H9 (cell line): Measurements from ENCODE around the gene CTDNEP1. TPM values are rescaled to one million over a fixed set of nuclear protein-coding genes. Genes with fewer than 3 reads are reported as not detected.
A peak's percentile ranks its signal among the peaks of the same experiment; 100 is the strongest.

ENCODE experiments used
- DNase-seq: peaks from one replicate; pipeline ENCODE4 v3.0.0-alpha.2; 2017
- H2AFZ ChIP-seq: one replicate; pipeline ENCODE4 v1.6.1; 2013; ENCODE audit warnings: mild to moderate bottlenecking, low read length, control low read depth, moderate library complexity
- H2AK5ac ChIP-seq: 2 replicates; pipeline ENCODE4 v1.6.1; 2013; ENCODE audit warnings: low read length, control low read depth, mixed read lengths; ENCODE audit not compliant: insufficient read length
- H2BK120ac ChIP-seq: one replicate; pipeline ENCODE4 v1.6.1; 2013; ENCODE audit warnings: low read depth, mild to moderate bottlenecking, low read length, control low read depth, inconsistent platforms; ENCODE audit not compliant: poor library complexity, severe bottlenecking
- H2BK12ac ChIP-seq: 2 replicates; pipeline ENCODE4 v1.6.1; 2013; ENCODE audit warnings: low read length, control low read depth, mixed read lengths, low read depth; ENCODE audit not compliant: insufficient read length
- H2BK15ac ChIP-seq: 2 replicates; pipeline ENCODE4 v1.6.1; 2013; ENCODE audit warnings: low read depth, low read length, control low read depth
- H2BK20ac ChIP-seq: one replicate; pipeline ENCODE4 v1.6.1; 2013; ENCODE audit warnings: low read depth, mild to moderate bottlenecking, low read length, control low read depth, inconsistent platforms; ENCODE audit not compliant: poor library complexity, severe bottlenecking
- H2BK5ac ChIP-seq: 2 replicates; pipeline ENCODE4 v1.6.1; 2013; ENCODE audit warnings: low read length, control low read depth, mixed read lengths; ENCODE audit not compliant: insufficient read length
- H3K14ac ChIP-seq: 2 replicates; pipeline ENCODE4 v1.6.1; 2013; ENCODE audit warnings: low read length, control low read depth; ENCODE audit not compliant: insufficient read depth
- H3K18ac ChIP-seq: 2 replicates; pipeline ENCODE4 v1.6.1; 2013; ENCODE audit warnings: low read depth, mild to moderate bottlenecking, mixed read lengths, low read length, control low read depth; ENCODE audit not compliant: insufficient read length
- H3K23ac ChIP-seq: 2 replicates; pipeline ENCODE4 v1.6.1; 2013; ENCODE audit warnings: low read length, control low read depth, mixed read lengths, low read depth; ENCODE audit not compliant: insufficient read length
- H3K23me2 ChIP-seq: 2 replicates; pipeline ENCODE4 v1.6.1; 2013; ENCODE audit warnings: low read depth, mild to moderate bottlenecking, mixed read lengths, low read length, control low read depth; ENCODE audit not compliant: insufficient read length, poor library complexity, severe bottlenecking
- H3K27ac ChIP-seq: 2 replicates; pipeline ENCODE4 v1.5.1; 2013; ENCODE audit warnings: low read length, control low read depth, mixed read lengths, low read depth; ENCODE audit not compliant: insufficient read length
- H3K27me3 ChIP-seq: 2 replicates; pipeline ENCODE4 v1.6.1; 2013; ENCODE audit warnings: low read length, control low read depth, inconsistent platforms; ENCODE audit not compliant: insufficient read depth
- H3K4ac ChIP-seq: 2 replicates; pipeline ENCODE4 v1.6.1; 2013; ENCODE audit warnings: low read depth, mild to moderate bottlenecking, control low read depth, inconsistent platforms, low read length, moderate library complexity
- H3K4me1 ChIP-seq: 2 replicates; pipeline ENCODE4 v1.6.1; 2013; ENCODE audit warnings: low read length, control low read depth, inconsistent platforms; ENCODE audit not compliant: insufficient read depth
- H3K4me2 ChIP-seq: 2 replicates; pipeline ENCODE4 v1.6.1; 2013; ENCODE audit warnings: low read length, control low read depth, mixed read lengths; ENCODE audit not compliant: insufficient read length, insufficient read depth
- H3K56ac ChIP-seq: 2 replicates; pipeline ENCODE4 v1.6.1; 2013; ENCODE audit warnings: low read depth, mild to moderate bottlenecking, mixed read lengths, low read length, control low read depth; ENCODE audit not compliant: insufficient read length
- H3K79me1 ChIP-seq: 2 replicates; pipeline ENCODE4 v1.6.1; 2013; ENCODE audit warnings: low read depth, mild to moderate bottlenecking, moderate library complexity, low read length, control low read depth, inconsistent platforms; ENCODE audit not compliant: insufficient read depth, poor library complexity, severe bottlenecking
- H3K79me2 ChIP-seq: 2 replicates; pipeline ENCODE4 v1.6.1; 2013; ENCODE audit warnings: low read length, control low read depth, inconsistent platforms; ENCODE audit not compliant: insufficient read depth
- H3K9ac ChIP-seq: 2 replicates; pipeline ENCODE4 v1.6.1; 2013; ENCODE audit warnings: low read length, control low read depth, mixed read lengths; ENCODE audit not compliant: insufficient read length; ENCODE audit errors: extremely low read depth
- H3K9me3 ChIP-seq: one replicate; pipeline ENCODE4 v1.6.1; 2013; ENCODE audit warnings: low read depth, low read length, inconsistent platforms; ENCODE audit not compliant: control insufficient read depth
- H3T11ph ChIP-seq: one replicate; pipeline ENCODE4 v1.6.1; 2013; ENCODE audit warnings: mild to moderate bottlenecking, low read length, control low read depth, inconsistent platforms
- H4K20me1 ChIP-seq: one replicate; pipeline ENCODE4 v1.6.1; 2013; ENCODE audit not compliant: control insufficient read depth, insufficient read length, insufficient read depth
- H4K5ac ChIP-seq: 2 replicates; pipeline ENCODE4 v1.6.1; 2013; ENCODE audit warnings: low read depth, mild to moderate bottlenecking, mixed read lengths, low read length, control low read depth; ENCODE audit not compliant: insufficient read length
- H4K8ac ChIP-seq: replicated peaks from 2 replicates; pipeline ENCODE4 v1.6.1; 2013; ENCODE audit warnings: low read length, control low read depth, mixed read lengths, low read depth; ENCODE audit not compliant: insufficient read length
- H4K91ac ChIP-seq: 2 replicates; pipeline ENCODE4 v1.6.1; 2013; ENCODE audit warnings: low read depth, mild to moderate bottlenecking, moderate library complexity, mixed read lengths, low read length, control low read depth; ENCODE audit not compliant: insufficient read length
- H3K27ac Mint-ChIP-seq, 3 experiments: 2 replicates in 2 of 3; 3 replicates in 1 of 3; pipeline ENCODE4 v1.8.0; 2020 to 2021; ENCODE audit warnings: mixed read lengths in 3 of 3, mild to moderate bottlenecking in 1 of 3, moderate library complexity in 1 of 3
- H3K27me3 Mint-ChIP-seq: 2 replicates; pipeline ENCODE4 v1.8.0; 2021; ENCODE audit warnings: low read depth, mild to moderate bottlenecking, moderate library complexity, mixed read lengths
- H3K36me3 Mint-ChIP-seq, 3 experiments: 2 replicates in 2 of 3; 3 replicates in 1 of 3; pipeline ENCODE4 v1.8.0; 2020 to 2021; ENCODE audit warnings: low read depth in 3 of 3, mixed read lengths in 3 of 3; ENCODE audit not compliant: insufficient read depth in 1 of 3
- H3K4me1 Mint-ChIP-seq, 2 experiments: 2 replicates each; pipeline ENCODE4 v1.8.0; 2020; ENCODE audit warnings: mixed read lengths in 2 of 2
- H3K4me3 Mint-ChIP-seq, 2 experiments: 2 replicates in 1 of 2; 3 replicates in 1 of 2; pipeline ENCODE4 v1.8.0; 2020 to 2021; ENCODE audit warnings: mild to moderate bottlenecking in 2 of 2, mixed read lengths in 2 of 2, moderate library complexity in 1 of 2
- H3K9me3 Mint-ChIP-seq, 2 experiments: 2 replicates in 1 of 2; 3 replicates in 1 of 2; pipeline ENCODE4 v1.8.0; 2020; ENCODE audit warnings: mild to moderate bottlenecking in 2 of 2, mixed read lengths in 2 of 2, moderate library complexity in 1 of 2
- CTCF ChIP-seq: fragments of 200-600 bp; sonication (generic); conservative IDR thresholded peaks from 3 replicates; pipeline ENCODE4 v1.8.0; 2021; ENCODE audit warnings: antibody characterized with exemption, mild to moderate bottlenecking
- WGBS: extraction: QIAGEN DNeasy Blood & Tissue Kit; methylation state at CpG from one replicate; pipeline ENCODE4 v1.1.7; 2013; ENCODE audit warnings: missing lambda C conversion rate, low lambda C conversion rate, mixed read lengths; ENCODE audit not compliant: insufficient read length; ENCODE audit errors: extremely low coverage; 5-methylcytosine and 5-hydroxymethylcytosine counted together
- total RNA-seq: library from RNA; stranded (reverse); gene quantifications from 2 replicates; pipeline ENCODE4 v1.2.1, GENCODE V29; 2021

The CTDNEP1 gene
- total RNA-seq, 1 experiment from 2014 or later, result 134 TPM

GRCh38 chr17:7208027-7208571 lies 43.4 kb downstream of the CTDNEP1 start:
- DNase-seq, result peak; percentile 93

More at GRCh38 chr17:7208027-7208571, 43.4 kb downstream of the CTDNEP1 start:
- Histone ChIP-seq H2AK5ac (no peak overlapping the region), H3K4me2 (peak overlapping the region; percentile 57), H4K20me1 (no peaks in the 10 kb centered on the region), H3T11ph (no peak overlapping the region), H2AFZ (no peak overlapping the region), H2BK20ac (no peak overlapping the region), H2BK15ac (no peak overlapping the region), H3K27ac (no peak overlapping the region), H3K14ac (0 out of 2 replicates have a peak overlapping the region, but pooled peaks have one; percentile 15), H3K79me1 (peaks cover 2% of the 10 kb centered on the region), H4K8ac (no peak overlapping the region), H2BK5ac (no peak overlapping the region), H4K5ac (no peak overlapping the region), H3K4ac (no peak overlapping the region), H3K9ac (no peak overlapping the region), H4K91ac (no peak overlapping the region), H3K4me1 (peaks cover 12% of the 10 kb centered on the region; the same call in 1 of the 2 replicates), H3K79me2 (peaks cover 3% of the 10 kb centered on the region; the same call in 1 of the 2 replicates), H3K9me3 (no peaks in the 10 kb centered on the region), H3K23me2 (peaks cover 10% of the 10 kb centered on the region), H3K23ac (no peak overlapping the region), H2BK12ac (no peak overlapping the region), H2BK120ac (no peak overlapping the region), H3K27me3 (no peaks in the 10 kb centered on the region), H3K56ac (no peak overlapping the region), H3K18ac (peak overlapping the region; percentile 28)
- H3K27me3 Mint-ChIP-seq, result no peaks in the 10 kb centered on the region; the same call in none of the 2 replicates
- H3K36me3 Mint-ChIP-seq, result peaks cover 3 to 12% (median 7%) of the 10 kb centered on the region in 3 experiments; a peak in 6 of 7 replicates
- TF ChIP-seq CTCF, result no peak
- peak overlapping the region; percentile 29 to 83 for H3K4me3 Mint-ChIP-seq
- no peaks in the 10 kb centered on the region for H3K9me3 Mint-ChIP-seq
- peaks cover 45 to 73% of the 10 kb centered on the region in 2 experiments for H3K4me1 Mint-ChIP-seq
- H3K27ac Mint-ChIP-seq, result peak overlapping the region in 2 of 3 experiments; percentile 3 to 67; a peak in 3 of 7 replicates
- WGBS, result no CpG with 5 or more reads among the region's 21 CpGs
